Measurements from ENCODE around the gene PMPCA. TPM values are rescaled to one million over a fixed set of nuclear protein-coding genes. Genes with fewer than 3 reads are reported as not detected.

PMPCA gene
- polyA plus RNA-seq, 1 experiment: 65.8 TPM

DNA sequence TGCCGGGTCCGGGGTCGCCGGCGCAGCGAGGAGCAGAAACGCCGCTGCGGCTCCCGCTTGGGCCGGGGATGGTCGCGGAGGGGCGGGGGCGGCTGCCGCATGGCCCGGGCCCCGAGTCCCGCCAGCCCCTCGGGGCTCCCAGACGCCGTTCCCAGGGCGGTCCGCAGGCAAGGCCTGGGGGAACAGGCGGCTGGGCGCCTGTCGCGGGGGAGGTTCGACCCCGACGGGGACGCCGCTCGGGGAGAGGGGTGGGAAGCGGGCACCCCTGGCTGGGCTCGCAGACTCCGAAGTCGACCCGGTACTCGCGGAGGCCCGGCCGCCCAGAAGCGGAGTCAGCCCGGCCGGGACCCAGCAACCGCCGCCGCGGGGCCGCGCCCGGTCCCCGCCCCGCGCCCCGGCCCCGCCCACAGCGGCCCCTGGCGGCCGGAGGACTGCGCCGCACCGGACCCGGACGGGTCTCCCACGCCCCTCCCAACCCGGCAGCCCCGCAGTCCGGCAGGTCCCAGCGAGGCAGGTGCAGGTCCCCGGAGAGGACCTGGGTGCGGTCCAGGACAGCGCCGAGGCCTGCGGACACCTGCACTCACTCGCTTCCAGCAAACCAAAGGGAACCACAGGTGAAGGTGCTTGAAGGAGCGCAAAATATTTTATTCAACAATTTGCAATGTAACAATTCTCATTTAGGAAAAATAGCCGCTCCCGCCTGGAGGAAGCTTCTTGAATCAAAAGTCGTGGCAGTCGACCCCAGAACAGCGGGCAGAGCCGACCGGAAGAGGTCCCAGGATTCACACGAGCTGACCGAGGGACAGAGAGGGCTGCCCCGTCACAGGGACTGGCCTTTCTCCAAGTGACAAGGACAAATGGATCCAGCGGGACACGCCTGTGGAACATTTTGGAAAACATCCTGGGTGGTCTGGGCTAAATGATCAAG is 29.3 kb downstream of the PMPCA start, which contains the start of gene INPP5E:
Gene INPP5E (minus strand): TSS at position 365 of the 928 bp plus-strand sequence. CDS start 426 bp downstream, outside the sequence.
- DNase-seq (ENCODE audit: low read depth, low spot score): no peak
- TF ChIP-seq, protein P1, sequence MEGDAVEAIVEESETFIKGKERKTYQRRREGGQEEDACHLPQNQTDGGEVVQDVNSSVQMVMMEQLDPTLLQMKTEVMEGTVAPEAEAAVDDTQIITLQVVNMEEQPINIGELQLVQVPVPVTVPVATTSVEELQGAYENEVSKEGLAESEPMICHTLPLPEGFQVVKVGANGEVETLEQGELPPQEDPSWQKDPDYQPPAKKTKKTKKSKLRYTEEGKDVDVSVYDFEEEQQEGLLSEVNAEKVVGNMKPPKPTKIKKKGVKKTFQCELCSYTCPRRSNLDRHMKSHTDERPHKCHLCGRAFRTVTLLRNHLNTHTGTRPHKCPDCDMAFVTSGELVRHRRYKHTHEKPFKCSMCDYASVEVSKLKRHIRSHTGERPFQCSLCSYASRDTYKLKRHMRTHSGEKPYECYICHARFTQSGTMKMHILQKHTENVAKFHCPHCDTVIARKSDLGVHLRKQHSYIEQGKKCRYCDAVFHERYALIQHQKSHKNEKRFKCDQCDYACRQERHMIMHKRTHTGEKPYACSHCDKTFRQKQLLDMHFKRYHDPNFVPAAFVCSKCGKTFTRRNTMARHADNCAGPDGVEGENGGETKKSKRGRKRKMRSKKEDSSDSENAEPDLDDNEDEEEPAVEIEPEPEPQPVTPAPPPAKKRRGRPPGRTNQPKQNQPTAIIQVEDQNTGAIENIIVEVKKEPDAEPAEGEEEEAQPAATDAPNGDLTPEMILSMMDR (IDR thresholded peaks at IDR 0.05; ENCODE audit: low read depth, low read length): peak; percentile 54
- ChIA-PET POLR2A (no interaction called here), CTCF (interaction anchor here (0.6 to 1.4 kb wide), 5 partner anchors 14 to 172 kb away, joined by 3 to 7 read pairs (median 3); no protein-coding TSS in a partner anchor)
- Histone ChIP-seq H3K9me3 (ENCODE audit: control insufficient read depth, insufficient read depth, low read length) (peaks cover 5% of the 10 kb centered on the region; the same call in 1 of the 2 replicates), H3K27me3 (ENCODE audit: control insufficient read depth, insufficient read depth, low read length) (no peaks in the 10 kb centered on the region), H3K27ac (ENCODE audit: low read depth, low read length) (no peak within 1 kb of the TSS), H3K4me3 (ENCODE audit: low read depth, low read length) (peak within 1 kb of the TSS; percentile 69)

DNA sequence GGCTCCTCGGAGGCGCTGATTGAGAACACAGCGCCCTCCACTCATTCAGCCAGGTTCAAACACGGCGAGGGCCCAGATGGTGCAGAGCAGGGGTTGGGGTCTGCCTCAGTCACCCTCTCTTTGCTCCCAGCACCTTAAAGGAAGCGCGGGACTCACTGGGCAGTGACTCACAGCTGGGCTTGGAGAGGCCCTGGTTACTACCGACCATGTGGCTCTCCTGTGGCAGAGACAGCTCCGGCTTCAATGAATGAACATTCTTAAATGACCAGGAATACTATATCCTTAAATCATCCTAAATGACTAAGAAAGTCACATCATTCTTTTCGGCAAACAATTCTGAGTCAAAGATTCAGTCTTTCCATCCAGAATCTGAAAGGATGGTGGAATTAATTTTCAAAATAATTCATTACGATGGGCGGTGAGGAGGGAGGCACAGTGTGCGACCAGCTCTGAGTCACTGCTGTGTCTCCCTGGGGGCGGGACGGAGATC is 30.8 kb downstream of the PMPCA start:
- POLR2A ChIA-PET: no interaction called here
- Histone ChIP-seq H3K4me3 (ENCODE audit: low read depth, low read length) (no peak overlapping the region), H3K27ac (ENCODE audit: low read depth, low read length) (no peak overlapping the region), H3K9me3 (ENCODE audit: control insufficient read depth, insufficient read depth, low read length) (peaks cover 3% of the 10 kb centered on the region; the same call in 1 of the 2 replicates), H3K27me3 (ENCODE audit: control insufficient read depth, insufficient read depth, low read length) (no peaks in the 10 kb centered on the region)
- CTCF ChIA-PET: interaction anchor here (1.4 kb wide), 1 partner anchor 128 kb away, joined by 5 read pairs; no protein-coding TSS in a partner anchor
- no peak for DNase-seq (ENCODE audit: low read depth, low spot score)
- TF ChIP-seq, protein P1 (IDR thresholded peaks at IDR 0.05; ENCODE audit: low read depth, low read length): no peak

DNA sequence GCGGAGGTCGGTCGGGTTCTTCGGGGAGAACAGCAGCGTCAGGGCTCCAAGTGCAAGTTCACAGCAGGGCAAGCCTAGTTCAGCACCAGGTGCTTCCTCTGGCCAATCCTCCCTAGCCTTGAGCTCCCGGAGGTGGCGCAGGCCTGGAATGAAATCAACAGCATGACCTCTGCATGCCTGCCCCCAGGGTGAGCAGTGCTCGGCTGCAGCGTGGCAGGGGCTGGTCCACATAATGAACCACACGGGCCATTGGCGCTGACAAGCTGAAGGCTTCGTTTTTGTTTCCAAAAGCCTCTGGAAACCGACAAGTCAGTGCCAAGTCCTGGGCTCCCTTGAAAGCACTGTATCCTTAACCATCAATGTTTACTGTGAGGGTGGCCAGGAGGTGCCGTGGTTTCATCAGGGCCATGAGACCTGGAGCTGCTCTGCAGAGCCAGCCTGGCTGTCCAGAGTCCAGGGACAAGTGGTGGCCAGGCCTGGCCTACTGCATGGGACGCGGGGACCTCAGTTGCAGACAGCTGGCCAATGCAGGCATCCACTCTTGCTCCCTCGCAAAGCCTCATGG is 31.3 kb downstream of the PMPCA start:
- TF ChIP-seq, protein P1 (IDR thresholded peaks at IDR 0.05; ENCODE audit: low read depth, low read length): no peak
- POLR2A ChIA-PET: no interaction called here
- CTCF ChIA-PET: no interaction called here

DNA sequence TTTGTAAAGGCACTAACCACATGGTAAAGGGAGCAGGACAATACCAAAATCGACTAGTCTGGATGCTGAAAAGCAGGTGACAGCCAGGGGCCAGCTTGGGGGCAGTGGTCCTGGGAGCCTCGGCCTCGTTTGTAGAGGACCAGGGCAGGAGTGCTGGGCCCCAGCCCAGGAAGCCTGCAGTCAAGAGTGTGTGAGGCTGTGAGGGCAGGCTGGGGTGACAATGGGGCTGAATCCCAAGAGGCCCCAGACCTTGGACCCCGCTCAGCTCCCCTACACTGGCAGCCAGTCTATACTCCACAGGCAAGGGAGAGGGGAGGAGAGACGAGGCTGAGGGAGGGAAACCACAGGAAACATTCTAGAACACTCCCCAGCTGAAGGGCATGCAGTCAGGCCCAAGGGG is 31.8 kb downstream of the PMPCA start:
- DNase-seq (ENCODE audit: low read depth, low spot score): no peak
- no peaks in the 10 kb centered on the region; the same call in 1 of the 2 replicates for H3K9me3 ChIP-seq (ENCODE audit: control insufficient read depth, insufficient read depth, low read length)
- POLR2A ChIA-PET: no interaction called here
- H3K4me3 ChIP-seq (ENCODE audit: low read depth, low read length): no peak overlapping the region
- H3K27me3 ChIP-seq (ENCODE audit: control insufficient read depth, insufficient read depth, low read length): no peaks in the 10 kb centered on the region
- no peak overlapping the region for H3K27ac ChIP-seq (ENCODE audit: low read depth, low read length)
- TF ChIP-seq, protein P1 (IDR thresholded peaks at IDR 0.05; ENCODE audit: low read depth, low read length): no peak
- CTCF ChIA-PET: no interaction called here

More for the DNA sequence above, 31.3 kb downstream of the PMPCA start:
- no peak for DNase-seq (ENCODE audit: low read depth, low spot score)
- Histone ChIP-seq H3K27me3 (ENCODE audit: control insufficient read depth, insufficient read depth, low read length) (no peaks in the 10 kb centered on the region), H3K4me3 (ENCODE audit: low read depth, low read length) (no peak overlapping the region), H3K9me3 (ENCODE audit: control insufficient read depth, insufficient read depth, low read length) (no peaks in the 10 kb centered on the region; the same call in 1 of the 2 replicates), H3K27ac (ENCODE audit: low read depth, low read length) (no peak overlapping the region)

Data from AG04450 (cell line).